RWPE2 (cell line): ENCODE data around the gene OCLN.
A peak's percentile ranks its signal among the peaks of the same experiment; 100 is the strongest.
"Not testable (repeated sequence)": the region's sequence is repeated elsewhere in the genome, so short reads cannot be mapped to it uniquely, and the experiment has no call there.

ENCODE experiments used
- ATAC-seq: fragments of 200-7000 bp; cut with Tn5 transposase; 3 replicates; pipeline ENCODE4 v1.9.1; 2021; ENCODE audit warnings: low read depth
- DNase-seq: peaks from one replicate; pipeline ENCODE4 v3.0.0-alpha.2; 2020; ENCODE audit warnings: low spot score
- H3K27ac ChIP-seq: fragments of 450-650 bp; 2 replicates; pipeline ENCODE4 v1.5.1; 2017; ENCODE audit warnings: mild to moderate bottlenecking; ENCODE audit not compliant: poor library complexity, severe bottlenecking
- H3K27me3 ChIP-seq: fragments of 250-450 bp; sonication (Bioruptor Pico); 2 replicates; pipeline ENCODE4 v1.5.1; 2021; ENCODE audit warnings: mild to moderate bottlenecking, moderate library complexity; ENCODE audit not compliant: insufficient read depth, poor library complexity, severe bottlenecking
- H3K36me3 ChIP-seq: fragments of 250-450 bp; sonication (Bioruptor Pico); 2 replicates; pipeline ENCODE4 v1.5.1; 2020; ENCODE audit warnings: low read depth, mild to moderate bottlenecking, moderate library complexity
- H3K4me1 ChIP-seq: fragments of 250-450 bp; sonication (Bioruptor Pico); 2 replicates; pipeline ENCODE4 v1.5.1; 2021; ENCODE audit warnings: mild to moderate bottlenecking, moderate library complexity; ENCODE audit not compliant: insufficient read depth, poor library complexity, severe bottlenecking
- H3K4me3 ChIP-seq: fragments of 250-450 bp; sonication (Bioruptor Pico); 2 replicates; pipeline ENCODE4 v1.5.1; 2021; ENCODE audit warnings: mild to moderate bottlenecking, moderate library complexity; ENCODE audit not compliant: severe bottlenecking
- H3K9me3 ChIP-seq: fragments of 250-450 bp; sonication (Bioruptor Pico); 2 replicates; pipeline ENCODE4 v1.5.1; 2021; ENCODE audit warnings: mild to moderate bottlenecking, moderate library complexity; ENCODE audit not compliant: severe bottlenecking
- CTCF ChIP-seq: fragments of 450-650 bp; IDR thresholded peaks from one replicate; pipeline ENCODE4 v1.5.1; 2017; ENCODE audit warnings: mild to moderate bottlenecking, moderate library complexity; ENCODE audit not compliant: poor library complexity, severe bottlenecking

OCLN gene, protein sequence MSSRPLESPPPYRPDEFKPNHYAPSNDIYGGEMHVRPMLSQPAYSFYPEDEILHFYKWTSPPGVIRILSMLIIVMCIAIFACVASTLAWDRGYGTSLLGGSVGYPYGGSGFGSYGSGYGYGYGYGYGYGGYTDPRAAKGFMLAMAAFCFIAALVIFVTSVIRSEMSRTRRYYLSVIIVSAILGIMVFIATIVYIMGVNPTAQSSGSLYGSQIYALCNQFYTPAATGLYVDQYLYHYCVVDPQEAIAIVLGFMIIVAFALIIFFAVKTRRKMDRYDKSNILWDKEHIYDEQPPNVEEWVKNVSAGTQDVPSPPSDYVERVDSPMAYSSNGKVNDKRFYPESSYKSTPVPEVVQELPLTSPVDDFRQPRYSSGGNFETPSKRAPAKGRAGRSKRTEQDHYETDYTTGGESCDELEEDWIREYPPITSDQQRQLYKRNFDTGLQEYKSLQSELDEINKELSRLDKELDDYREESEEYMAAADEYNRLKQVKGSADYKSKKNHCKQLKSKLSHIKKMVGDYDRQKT

DNA sequence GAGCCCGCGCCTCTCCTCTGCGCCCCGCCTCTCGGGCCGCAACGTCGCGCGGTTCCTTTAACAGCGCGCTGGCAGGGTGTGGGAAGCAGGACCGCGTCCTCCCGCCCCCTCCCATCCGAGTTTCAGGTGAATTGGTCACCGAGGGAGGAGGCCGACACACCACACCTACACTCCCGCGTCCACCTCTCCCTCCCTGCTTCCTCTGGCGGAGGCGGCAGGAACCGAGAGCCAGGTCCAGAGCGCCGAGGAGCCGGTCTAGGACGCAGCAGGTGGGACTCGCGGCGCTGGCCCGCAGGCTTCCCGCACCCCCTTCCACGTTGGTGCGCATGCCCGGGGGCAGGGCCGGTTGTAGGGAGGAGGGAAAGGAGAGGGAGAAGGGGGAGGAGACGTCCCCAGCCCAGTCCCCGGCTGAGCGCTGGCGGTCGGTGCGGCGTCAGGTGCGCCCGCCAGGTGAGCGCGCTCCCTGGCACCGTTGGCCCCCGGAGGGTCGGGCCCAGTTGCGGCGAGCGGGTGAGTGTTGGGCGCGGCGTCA is at the start of gene OCLN:
Gene OCLN (plus strand): TSS at position 400 of the 532 bp plus-strand sequence. CDS start 11,455 bp downstream, outside the sequence.
- H3K27me3 ChIP-seq: no peaks in the 10 kb centered on the region
- ATAC-seq: peak; percentile 80
- no peaks in the 10 kb centered on the region for H3K36me3 ChIP-seq
- peak; percentile 79 for DNase-seq
- H3K4me1 ChIP-seq: no peaks in the 10 kb centered on the region
- peak; percentile 6 for TF ChIP-seq CTCF
- no peaks in the 10 kb centered on the region for H3K9me3 ChIP-seq
- peak within 1 kb of the TSS; percentile 16 for H3K27ac ChIP-seq
- H3K4me3 ChIP-seq: peak within 1 kb of the TSS; percentile 53

GRCh38 chr5:69444127-69444754 is 48.3 kb upstream of the OCLN start:
- Histone ChIP-seq H3K27me3 (no peaks in the 10 kb centered on the region), H3K27ac (no peak overlapping the region), H3K36me3 (peaks cover 24% of the 10 kb centered on the region), H3K4me1 (no peaks in the 10 kb centered on the region), H3K4me3 (no peak overlapping the region), H3K9me3 (no peaks in the 10 kb centered on the region)
- no peak for ATAC-seq
- no peak for DNase-seq
- TF ChIP-seq CTCF: no peak

DNA sequence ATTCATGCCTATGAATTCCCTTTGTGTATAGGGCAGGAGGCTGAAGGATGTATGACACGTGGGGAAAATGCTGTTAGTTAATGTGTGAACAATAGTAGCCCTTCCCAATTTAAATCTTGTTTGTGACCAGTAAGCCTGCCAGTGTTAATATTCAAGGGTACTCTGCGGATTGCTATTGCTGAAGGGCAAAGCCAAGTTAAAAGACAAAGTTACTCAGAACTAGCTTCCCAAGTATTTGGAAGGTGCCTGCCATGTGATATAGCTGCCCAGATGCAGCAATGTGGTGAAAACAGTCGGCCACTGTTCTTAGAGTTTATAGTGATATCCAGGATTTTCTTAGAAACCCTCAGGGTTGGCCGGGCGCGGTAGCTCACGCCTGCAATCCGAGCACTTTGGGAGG is 43.1 kb upstream of the OCLN start:
- Histone ChIP-seq H3K4me3 (no peak overlapping the region), H3K9me3 (no peaks in the 10 kb centered on the region), H3K36me3 (no peaks in the 10 kb centered on the region), H3K4me1 (peaks cover 11% of the 10 kb centered on the region), H3K27me3 (no peaks in the 10 kb centered on the region), H3K27ac (no peak overlapping the region)
- DNase-seq (no peak), ATAC-seq (no peak)
- TF ChIP-seq CTCF: no peak

GRCh38 chr5:69450116-69450515 is 42.5 kb upstream of the OCLN start:
- H3K4me3 ChIP-seq: no peak overlapping the region
- peaks cover 11% of the 10 kb centered on the region for H3K4me1 ChIP-seq
- no peaks in the 10 kb centered on the region for H3K36me3 ChIP-seq
- peak overlapping the region; percentile 21 for H3K27ac ChIP-seq
- DNase-seq (no peak), ATAC-seq (peak; percentile 96)
- no peaks in the 10 kb centered on the region for H3K9me3 ChIP-seq
- no peaks in the 10 kb centered on the region for H3K27me3 ChIP-seq
- TF ChIP-seq CTCF: no peak

DNA sequence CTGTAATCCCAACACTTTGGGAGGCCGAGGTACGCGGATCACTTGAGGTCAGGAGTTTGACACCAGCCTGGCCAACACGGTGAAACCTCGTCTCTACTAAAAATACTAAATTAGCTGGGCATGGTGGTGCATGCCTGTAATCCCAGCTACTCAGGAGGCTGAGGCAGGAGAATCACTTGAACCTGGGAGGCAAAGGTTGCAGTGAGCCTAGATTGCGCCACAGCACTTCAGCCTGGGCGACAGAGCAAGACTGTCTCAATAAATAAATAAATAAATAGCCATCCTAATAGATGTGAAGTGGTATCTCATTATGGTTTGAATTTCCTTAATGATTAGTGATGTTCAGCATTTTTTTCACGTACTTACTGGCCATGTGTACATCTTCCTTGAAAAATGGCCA is 42.1 kb upstream of the OCLN start:
- H3K4me1 ChIP-seq: peaks cover 11% of the 10 kb centered on the region
- H3K4me3 ChIP-seq: not testable (repeated sequence)

More for the DNA sequence above, 42.1 kb upstream of the OCLN start:
- ATAC-seq, H3K36me3 ChIP-seq, H3K27me3 ChIP-seq, DNase-seq, H3K9me3 ChIP-seq: not testable (repeated sequence)
- H3K27ac ChIP-seq: peak overlapping the region; percentile 21
